NCI-H82 treated with DMSO at 0.1 percent for 48 hours (cell line): ENCODE measurements around the gene MAFB.

Experiments used
- DNase-seq: peaks from one replicate; lab custom pipeline; 2025; ENCODE audit not compliant: unreplicated experiment; lab: John Stamatoyannopoulos, UW

Gene MAFB

DNA sequence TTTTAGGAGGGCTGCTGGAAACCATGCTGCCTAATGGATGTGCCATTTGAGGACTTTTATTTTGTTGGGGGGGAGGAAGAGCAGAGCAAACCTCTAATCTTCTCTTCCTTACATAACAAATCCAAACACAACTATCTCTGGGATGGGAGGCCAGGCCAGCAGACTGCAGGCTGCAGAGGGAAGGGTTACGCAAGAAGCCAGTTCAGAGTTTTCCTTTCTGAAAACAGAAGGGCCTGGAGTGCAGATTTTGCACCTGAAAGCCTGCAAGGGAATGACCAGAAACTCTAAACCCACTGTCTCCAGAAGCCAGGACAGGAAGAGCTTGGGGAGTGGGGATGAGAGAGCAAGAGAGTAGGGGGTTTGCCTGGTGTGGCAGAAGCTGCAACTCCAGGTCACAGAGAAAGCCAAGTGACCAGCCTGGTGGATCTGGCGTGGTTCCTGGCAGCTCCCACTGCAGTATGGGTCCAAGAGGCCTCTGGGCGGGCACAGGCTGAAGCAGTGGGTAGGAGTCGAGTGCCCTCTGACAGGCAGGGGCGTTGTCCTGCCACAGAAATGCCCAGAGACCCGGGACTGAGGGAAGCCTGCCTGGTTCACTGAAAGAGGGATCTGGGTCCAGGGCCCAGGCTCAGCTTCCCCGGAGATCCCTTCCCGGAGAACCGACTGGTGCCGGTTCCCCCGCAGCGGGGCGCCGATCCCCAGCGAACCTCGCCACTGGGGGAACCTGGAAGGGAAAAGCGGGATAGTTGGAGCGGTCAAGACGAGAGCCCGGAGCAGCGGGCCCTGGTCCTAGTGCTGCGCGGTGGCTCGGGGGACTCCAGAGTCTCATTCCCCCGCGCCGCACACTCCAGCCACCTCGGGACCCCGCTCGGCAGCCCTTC lies 6.7 kb downstream of the MAFB start:
- DNase-seq: no peak

DNA sequence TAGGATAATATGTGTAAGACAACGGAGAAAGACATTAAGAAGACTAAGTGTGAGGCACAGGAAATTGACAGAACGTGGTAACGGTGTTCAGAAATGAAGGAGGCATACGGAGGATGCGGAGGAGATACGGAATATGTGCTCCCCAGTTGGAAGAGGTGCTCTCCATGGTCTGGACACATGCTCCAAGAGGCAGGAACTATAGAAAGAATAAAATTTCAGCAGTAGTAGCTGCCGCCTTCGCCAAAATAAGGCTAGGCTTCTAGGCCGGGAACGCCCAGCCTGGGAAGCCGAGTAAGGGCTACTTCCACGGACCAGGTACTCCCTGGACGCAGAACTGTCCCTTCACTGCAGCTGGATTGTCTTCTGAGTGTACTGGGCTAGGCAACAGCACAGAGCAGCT lies 7.4 kb downstream of the MAFB start:
- DNase-seq: no peak

DNA sequence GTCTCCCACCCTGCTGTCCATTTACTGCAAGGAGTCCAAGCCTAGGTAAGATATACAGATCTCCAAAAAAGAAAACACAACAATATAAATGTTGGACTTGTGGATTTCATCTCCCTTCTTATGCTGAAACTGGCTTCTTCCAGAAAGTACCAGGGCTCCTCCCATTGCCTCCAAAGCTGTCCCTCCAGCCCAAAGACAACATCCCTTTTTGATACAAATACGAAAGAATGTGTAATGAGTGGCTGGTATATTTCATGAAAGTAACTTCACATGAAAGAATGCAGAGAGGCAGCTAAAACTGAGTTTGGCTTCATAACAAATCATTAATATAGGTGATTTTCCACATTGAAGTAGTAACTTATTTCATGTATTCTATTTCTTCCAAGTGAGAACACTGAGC lies 7.9 kb downstream of the MAFB start:
- no peak for DNase-seq

DNA sequence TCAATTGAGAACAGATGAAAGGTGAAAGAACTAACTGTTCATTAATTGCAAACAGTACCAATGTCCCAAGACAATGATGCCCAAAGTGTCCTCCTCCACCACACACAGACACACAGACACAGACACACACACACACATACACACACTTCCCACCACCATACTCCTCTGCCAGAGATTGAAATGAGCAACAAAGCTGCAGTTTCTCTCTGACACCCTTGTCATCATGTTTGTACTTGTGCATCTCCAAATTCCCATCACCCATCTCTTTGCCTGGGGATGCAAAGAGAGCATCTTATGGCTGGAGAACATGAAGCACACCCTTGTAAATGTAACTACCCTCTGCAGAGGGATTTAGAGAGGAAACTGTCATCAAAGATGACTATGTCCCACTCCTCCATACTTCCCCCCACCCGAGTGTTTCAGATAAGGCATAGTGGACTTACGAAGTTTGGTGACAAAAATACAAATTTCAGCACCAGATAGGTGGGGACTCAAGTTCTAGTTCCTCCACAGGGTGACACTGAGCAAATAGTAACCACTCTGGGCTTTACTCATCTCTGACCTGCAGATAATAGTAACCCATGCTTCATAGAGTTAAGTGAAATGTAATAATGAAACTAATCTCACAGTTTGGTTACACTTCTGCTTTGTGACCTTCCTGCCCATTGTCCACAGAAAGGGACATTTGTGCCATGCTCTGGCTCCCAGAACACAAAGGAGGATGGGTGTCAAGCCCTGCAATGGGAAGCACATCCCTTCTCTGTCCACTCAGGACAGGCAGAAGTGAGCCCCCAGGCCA lies 8.7 kb downstream of the MAFB start:
- no peak for DNase-seq

DNA sequence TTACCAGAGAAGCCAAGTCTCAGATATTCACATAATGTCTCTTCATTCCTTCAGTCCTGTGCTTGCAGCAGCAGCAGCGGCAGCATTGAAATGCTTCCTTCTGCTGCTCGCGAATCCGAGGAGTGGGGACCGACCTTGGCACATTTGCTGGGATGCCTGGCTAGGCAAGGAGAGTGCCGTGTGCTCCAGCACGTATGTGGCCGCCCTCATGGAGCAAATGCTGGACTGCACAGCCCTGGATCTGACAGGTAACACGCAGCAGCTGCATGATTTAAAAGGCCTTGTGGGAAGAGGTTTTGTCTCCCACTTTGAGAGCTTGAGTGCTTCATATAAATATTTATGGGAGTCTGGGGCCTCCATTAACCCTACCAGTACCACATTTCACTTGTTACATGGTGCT lies 9.9 kb downstream of the MAFB start:
- no peak for DNase-seq

DNA sequence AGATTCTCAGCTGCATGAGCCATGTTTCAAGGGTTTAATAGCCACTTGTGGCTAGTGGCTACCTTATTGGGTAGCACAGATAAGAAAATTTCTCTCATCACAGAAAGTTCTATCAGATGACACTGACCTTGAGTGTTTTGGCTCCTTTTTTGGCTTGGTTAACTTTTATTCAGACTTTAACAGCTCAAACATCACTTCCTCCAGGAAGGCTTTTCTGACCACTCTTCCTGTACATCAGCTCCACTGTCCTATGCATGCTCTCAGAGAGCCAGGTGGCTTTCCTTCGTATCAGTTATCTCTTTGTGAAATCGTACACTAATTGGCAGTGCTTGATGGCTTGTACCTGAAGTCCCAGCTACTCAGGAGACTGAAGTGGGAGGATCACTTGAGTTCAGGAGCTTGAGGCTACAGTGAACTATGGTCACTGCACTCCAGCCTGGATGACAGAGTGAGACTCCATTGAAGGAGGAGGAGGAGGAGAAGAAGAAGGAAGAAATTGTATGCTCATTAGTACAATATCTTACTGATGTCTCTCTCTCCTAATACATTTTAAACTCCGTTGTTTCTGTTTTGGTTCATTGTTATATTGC lies 10.7 kb downstream of the MAFB start:
- no peak for DNase-seq

DNA sequence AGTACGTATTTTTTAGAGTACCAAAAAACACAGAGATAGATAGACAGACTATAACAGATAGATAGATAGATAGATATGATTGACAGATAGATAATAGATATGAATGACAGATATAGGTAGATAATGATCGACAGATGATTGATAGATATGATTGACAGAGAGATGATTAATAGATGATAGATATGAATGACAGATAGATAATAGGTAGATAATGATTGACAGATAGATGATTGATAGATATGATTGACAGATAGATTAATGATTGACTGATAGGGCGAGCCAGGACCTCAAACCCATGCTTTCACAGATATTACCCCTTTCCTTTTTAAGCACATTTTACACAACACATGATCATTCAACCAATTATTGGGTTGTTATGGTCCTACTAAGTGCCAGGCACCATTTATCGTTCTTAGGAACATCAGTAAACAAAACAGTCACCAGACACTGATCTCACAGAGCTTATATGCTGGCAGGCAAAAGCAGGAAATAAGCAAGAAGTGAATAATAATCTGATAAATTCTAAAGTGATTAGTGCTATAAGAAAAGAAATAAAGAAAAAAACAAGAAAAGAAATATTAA lies 11.6 kb downstream of the MAFB start:
- no peak for DNase-seq

DNA sequence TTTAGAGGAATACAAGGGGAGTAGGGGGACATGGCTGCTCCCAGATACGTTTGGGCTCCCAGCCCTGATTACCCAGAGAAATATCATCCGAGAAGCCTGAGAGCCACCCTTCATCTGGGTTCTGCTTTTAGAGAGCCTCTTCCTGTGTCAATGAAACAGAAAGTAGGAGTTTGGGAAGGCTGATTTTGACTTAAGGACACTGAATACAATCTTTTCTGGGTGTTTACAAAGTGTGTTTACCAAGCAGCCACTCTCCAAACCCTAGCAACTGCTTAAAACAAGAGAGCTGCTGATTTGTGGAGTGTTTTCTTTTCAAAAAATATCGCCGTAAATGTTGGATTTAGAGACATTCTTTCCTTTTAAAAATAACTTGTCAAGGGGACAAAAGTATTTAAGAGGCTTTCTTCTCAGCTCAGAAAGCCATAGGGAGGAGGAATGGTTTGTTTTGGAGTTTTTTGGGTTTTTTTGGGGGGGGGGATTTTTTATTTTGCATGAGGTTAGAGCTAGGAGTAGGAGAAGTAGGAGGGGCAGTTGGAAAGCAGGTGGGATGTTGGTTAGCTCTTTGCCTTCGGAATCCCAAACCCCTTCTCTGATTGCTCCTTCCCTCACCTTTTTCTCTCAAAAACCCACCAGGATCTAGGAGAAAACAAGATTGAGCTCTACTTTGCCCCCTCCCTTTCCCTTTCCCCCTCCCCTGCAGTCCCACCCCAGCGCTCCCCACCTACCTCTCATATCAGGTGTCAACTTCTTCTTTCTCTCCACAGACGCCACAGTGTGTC lies 12.4 kb downstream of the MAFB start:
- no peak for DNase-seq

DNA sequence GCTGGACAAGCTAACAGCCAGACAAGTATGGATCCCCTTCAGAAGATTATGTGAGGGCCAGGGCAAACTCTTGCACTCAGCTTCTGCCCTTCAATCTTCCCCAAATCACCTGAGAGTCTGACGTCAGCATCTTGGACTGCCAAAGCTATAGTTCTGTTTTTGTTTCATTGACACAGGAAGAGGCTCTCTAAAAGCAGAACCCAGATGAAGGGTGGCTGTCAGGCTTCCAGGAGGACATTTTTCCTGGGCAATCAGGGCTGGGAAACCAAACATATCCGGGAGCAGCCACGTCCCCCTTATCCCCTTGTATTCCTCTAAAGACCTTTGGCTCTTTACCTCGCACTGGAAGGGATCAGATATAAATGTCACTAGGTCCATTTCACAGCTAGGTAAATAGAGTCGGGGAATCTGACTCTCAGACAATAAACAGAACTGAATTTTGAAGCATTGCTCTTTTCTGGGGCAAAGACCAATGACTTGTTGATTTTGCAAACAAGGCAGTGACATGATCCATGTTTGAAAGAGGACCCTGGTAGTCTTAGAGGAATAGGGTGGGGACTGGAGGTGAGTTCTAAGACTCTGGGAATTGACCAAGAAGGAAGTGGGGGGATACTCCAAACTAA lies 13.3 kb downstream of the MAFB start:
- no peak for DNase-seq

DNA sequence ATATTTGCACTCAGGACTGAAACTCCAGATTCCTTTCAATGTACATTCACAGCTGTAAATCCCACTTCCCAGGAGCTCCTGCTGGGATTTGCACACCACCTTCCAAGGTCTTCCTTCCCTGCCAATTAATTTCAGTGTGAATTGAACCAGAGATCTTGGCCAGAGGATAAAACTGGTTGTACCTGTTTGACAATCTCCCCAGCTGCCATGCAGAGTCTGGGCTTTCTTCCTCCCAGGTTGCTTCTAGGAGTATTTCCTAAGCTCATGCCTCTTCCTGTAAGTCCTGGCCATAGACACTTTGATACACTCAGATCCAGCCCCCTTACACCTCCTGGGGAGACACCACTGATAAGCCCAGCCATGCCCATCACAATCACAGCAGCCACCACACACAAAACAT lies 15.6 kb downstream of the MAFB start:
- DNase-seq: no peak

DNA sequence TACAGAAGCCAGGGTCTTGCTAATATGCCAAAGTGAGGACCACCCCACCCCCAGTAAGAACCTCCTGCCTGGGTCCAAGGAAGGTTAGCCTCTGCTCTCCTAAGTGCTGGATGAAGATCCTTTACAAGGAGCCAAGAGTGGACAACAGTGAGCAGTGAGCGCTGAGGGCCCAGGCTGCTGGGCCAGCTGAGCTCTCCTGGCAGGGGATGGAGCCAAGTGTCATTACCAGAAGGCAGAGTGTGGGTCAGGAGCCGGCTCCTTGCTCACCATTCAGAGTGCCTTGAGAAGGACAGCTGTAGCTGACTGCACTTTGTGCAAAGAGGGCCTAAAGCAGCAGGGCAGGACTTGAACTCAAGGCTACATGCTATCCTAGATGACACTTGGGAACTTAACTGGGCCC lies 16.9 kb downstream of the MAFB start:
- no peak for DNase-seq

DNA sequence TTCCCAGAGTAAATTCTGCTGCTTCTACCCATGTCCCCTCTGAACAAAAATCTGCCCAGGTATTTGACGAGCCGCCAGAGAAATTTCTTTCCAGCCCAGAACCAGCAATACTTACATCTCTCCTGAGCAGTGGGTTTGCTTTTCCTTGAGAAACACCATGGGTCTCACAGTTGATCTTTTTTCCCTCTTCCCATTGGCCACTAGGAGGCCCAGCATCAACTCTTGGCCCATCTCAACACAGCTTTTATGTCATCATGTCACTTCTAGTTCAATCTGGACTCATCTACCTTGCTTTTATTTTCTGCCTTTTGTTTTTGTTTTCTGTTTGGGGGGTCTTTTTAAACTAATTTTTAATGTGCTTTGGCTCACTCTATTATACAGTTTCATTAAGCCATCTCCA lies 18.8 kb downstream of the MAFB start:
- DNase-seq: no peak

DNA sequence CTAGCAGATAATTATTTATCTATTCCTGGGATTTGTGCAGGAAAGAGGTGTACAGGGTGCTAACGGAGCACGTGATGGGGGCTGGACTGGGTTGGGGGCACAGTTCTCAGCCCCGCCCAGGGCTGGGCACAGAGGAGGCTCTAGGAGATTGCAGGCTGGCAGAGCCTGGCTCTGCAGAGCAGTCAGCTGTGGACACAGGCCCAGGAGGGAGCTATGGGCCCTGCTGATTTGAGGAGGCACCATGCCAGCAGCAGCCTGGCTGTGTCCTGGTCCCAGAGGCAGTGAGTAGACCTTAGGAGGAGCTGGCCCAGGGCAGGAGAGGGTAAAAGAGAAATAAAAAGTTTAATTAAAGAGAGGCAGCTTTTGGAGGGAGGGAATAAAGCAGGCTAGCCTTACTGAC lies 19.3 kb downstream of the MAFB start:
- no peak for DNase-seq

DNA sequence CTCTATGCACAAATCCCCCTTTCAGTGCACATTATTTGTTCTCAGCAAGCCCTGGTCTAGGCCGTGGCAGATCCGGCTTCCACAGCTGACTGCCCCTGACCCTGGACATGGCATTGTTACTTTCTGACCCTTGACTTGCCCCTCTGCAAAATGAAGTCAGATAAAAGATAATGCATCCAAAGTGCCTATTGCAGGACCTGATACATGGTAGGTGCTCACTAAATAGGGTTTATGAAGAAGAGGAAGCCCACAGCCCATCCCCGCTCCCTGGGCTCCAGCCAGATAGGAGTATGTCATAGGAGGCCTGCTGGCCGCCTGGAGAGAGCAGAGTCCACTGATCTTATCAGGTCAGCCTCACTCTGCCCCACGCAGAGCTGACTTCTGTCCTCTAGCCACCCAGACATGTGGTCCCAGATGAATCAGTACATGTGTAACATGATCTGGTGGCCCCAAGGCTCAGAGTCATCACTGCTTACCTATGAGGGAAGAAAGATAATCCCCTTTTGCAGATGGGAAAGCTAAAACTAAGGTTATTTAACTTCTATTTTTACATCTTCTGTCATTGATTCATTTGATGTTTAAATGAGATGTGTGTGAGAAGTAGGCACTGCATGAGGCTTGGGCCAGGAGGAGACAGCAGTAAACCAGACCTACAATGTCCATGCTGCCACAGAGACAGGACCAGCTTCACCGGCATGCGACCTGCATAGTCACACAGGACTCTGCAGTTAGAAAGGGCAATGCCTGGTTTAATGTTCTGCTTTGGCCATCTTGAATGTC lies 20.4 kb downstream of the MAFB start:
- no peak for DNase-seq

DNA sequence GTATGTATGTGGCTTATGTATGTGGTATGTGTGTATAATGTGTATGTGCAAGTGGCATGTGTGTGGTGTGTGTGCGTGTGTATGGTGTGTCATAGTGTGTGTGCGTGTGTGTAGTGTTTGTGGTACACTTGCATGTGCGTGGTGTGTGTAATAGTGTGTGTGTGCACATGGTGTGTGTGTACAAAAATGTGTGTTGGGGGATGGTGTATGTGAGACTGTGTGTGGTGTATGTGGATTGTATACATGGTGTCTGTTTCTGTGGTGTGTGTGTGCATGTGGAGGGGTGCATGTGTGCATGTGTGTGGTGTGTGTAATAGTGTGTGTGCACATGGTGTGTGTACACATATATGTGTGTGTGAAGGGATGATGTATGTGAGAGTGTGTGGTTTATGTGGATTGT lies 21.5 kb downstream of the MAFB start:
- DNase-seq: no peak

DNA sequence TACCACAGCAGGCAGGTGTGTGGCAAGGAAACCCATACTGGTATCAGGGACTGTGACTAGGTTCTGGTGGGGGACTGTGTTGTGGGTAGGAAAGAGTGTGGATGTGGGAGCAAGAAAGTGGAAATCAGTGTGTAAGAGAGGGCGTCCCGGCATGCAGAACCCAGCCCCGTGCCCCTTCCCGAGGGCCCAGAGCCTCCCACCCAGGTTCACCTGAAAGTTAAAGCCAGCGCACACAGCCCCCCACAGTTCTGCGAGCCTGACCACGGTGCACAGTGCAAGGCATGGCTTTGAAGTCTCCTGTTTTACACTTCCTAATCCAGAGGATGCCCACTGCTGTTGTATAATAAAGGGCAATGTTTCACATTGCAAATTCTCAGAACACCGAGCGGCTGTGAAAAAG lies 22.7 kb downstream of the MAFB start:
- DNase-seq: no peak

DNA sequence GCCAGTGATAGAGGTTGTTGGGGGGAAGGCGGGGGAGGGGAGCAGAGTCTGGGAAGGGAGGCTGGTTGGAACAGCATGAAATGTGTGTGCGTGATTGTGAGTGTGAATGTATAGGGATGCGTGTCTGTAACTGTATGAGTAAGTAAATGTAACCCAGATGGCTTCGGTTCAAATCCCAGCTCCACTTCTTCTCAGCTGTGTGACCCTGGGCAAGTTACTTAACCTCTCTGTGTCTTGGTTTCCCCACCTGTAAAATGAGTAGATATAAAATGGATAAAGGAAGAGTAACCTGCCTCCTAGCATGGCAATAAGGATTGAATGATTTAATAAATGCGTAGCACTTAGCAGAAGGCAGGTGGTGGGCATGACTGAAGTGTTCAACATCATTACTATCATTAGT lies 24.1 kb downstream of the MAFB start:
- no peak for DNase-seq

DNA sequence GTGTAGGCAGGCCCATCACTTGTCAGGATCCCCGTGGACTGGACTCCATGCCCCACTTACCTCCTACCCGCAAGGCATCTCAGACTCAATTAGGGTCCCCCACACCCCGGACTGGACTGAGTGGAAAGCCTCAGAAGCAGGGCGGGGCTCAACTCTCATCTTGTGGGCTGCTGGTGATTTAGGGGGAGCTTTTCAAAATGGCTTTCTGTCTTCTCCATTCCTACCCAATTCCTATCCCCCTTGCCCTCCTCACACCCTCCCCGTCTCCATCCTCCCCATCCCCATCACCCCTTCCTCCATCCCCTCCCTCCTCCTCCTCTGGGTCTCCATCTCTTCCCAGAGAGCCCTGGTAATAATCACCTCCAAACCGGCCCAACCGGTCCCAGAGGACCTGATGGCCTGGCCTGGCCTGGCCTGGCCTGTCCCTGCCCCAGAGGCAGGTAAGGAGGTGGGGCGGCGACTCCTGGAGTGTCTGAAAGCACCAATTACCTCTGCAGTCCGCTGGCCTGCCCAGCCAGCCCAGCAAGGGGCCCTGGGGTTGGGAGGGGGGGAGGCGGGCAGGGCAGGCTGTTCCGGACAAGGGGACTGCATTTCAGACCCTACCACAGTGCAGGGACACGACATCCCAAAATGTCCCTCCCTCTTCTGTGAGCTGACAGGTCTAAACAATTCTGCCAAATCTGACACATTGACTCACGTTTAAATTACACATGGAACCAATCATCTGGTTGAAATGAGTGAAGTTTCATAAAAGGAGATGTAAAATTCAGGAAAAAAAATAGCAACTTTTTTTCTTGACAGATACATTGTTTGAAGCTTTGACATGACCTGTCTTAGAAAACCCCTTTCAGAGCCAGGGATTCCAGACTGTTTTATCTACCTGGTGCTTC lies 24.8 kb downstream of the MAFB start:
- no peak for DNase-seq

DNA sequence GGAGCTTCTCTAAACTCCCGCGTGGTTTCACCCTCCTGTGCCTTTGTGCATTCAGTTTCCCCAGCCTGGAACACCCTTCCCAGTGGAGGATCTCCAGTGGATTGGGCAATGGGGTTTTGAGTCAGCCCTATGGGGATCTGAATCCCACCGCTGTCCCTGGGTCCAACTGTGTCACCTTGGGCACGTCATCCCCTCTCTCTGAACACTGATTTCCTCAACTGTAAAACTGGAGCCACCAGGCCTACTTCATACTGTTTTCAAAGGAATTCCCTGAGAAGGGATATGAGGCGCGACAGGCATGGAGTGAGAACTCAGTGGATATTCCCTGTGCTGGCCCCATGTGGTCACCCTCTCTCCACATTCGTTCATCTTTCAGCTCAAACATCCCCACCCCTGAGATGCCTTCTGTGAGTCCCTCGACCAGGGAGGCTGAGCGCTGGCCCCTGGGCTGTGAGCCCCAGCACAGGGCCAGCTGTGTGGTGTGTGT lies 25.7 kb downstream of the MAFB start:
- no peak for DNase-seq
